ENCODE data around the gene APMAP.

DNA sequence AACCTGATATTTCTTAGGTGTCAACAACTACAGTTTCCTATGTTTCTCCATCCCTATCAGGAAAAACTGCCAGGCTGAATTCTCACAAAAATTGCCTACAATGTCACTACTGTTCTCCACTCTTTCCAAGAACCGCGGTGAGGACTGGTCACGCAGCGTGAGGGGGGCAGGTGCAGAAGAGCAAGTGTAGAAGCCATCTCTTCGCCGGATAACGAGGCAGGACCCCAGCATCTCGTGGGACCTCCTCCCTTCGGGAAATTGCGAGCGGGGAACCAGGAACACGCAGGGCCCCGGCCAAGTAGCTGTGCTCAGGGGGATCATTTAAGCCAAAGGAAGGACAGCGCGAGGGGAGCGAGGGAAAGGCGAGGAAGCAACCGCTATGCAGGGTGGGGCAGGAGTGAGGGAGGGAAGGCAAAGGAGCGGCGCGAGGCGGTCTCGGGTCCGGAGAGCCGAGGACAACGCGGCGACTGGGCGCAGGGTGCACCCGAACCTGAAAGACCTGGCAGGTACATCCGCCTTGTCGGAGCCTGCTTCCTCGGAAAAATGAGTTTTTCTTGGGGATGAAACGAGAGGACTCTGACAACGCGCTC lies 559 bp downstream of the APMAP start:
- TF ChIP-seq, protein P1, sequence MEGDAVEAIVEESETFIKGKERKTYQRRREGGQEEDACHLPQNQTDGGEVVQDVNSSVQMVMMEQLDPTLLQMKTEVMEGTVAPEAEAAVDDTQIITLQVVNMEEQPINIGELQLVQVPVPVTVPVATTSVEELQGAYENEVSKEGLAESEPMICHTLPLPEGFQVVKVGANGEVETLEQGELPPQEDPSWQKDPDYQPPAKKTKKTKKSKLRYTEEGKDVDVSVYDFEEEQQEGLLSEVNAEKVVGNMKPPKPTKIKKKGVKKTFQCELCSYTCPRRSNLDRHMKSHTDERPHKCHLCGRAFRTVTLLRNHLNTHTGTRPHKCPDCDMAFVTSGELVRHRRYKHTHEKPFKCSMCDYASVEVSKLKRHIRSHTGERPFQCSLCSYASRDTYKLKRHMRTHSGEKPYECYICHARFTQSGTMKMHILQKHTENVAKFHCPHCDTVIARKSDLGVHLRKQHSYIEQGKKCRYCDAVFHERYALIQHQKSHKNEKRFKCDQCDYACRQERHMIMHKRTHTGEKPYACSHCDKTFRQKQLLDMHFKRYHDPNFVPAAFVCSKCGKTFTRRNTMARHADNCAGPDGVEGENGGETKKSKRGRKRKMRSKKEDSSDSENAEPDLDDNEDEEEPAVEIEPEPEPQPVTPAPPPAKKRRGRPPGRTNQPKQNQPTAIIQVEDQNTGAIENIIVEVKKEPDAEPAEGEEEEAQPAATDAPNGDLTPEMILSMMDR (IDR thresholded peaks at IDR 0.05): no peak
- no peak for TF ChIP-seq EP300 (IDR thresholded peaks at IDR 0.05)

Measured in ovary (tissue), 3 donors.